Right cardiac atrium (tissue), 5 donors: ENCODE measurements around the gene NRSN2. TPM values are rescaled to one million over a fixed set of nuclear protein-coding genes. Genes with fewer than 3 reads are reported as not detected.
A peak's percentile ranks its signal among the peaks of the same experiment; 100 is the strongest.
"Not testable (repeated sequence)": the region's sequence is repeated elsewhere in the genome, so short reads cannot be mapped to it uniquely, and the experiment has no call there.

Experiments
- ATAC-seq, 2 donors: fragments of 200-7000 bp; cut with Tn5 transposase; one replicate each; pipeline versions ENCODE4 v1.8.0 to v1.9.1; 2020; ENCODE audit warnings: moderate library complexity in 2 of 2, mild to moderate bottlenecking in 1 of 2
- DNase-seq, 3 donors: peaks; one replicate each; pipeline ENCODE4 v3.0.0-alpha.2; 2020
- H3K27ac ChIP-seq: one replicate; pipeline ENCODE4 v1.5.1; 2013; ENCODE audit warnings: mild to moderate bottlenecking, low read length, control low read depth, moderate library complexity
- H3K27me3 ChIP-seq: one replicate; pipeline ENCODE4 v1.6.1; 2013; ENCODE audit not compliant: control insufficient read depth, insufficient read depth
- H3K4me1 ChIP-seq: one replicate; pipeline ENCODE4 v1.6.1; 2013; ENCODE audit warnings: low read length; ENCODE audit not compliant: control insufficient read depth, insufficient read depth
- H3K4me3 ChIP-seq: one replicate; pipeline ENCODE4 v1.5.1; 2013; ENCODE audit warnings: low read length, control low read depth
- H3K9me3 ChIP-seq: one replicate; pipeline ENCODE4 v1.6.1; 2013; ENCODE audit warnings: low read length; ENCODE audit not compliant: control insufficient read depth
- WGBS: extraction: QIAGEN DNeasy Blood & Tissue Kit; methylation state at CpG from one replicate; pipeline ENCODE4 v1.1.7; 2013; 5-methylcytosine and 5-hydroxymethylcytosine counted together
- intact Hi-C, 4 donors: fragments of 100-400 bp; cut with DNase I; formaldehyde crosslinking; loops; one replicate each; pipeline versions ENCODE4 v1.11.0 to v1.14.0; 2022 to 2023
- polyA plus RNA-seq: library from polyadenylated mRNA; stranded (reverse); fragments of 200-250 nt; gene quantifications from one replicate; pipeline ENCODE4 v1.2.3, GENCODE V29; 2013
- total RNA-seq, 4 donors: library from RNA; stranded (reverse); fragmentation: NEBNext Ultra II Directional; extraction: Animal tissue kit (Norgen Biotek cat#: 25700); gene quantifications; one replicate each; pipeline ENCODE4 v1.2.1, GENCODE V29; 2021
- donor health status: healthy with polysubstance abuse.
- donor health status: DM: no; HTN: yes; CAD: no.
- donor health status: DM: no; HTN: no; CAD: no.
- donor health status: DM: no; HTN: yes; CAD: no; lungs with severe emphysema.
- donor health status: DM: yes; HTN: yes; CAD: no.

NRSN2 gene
- total and polyA plus RNA-seq, 5 donors: 24.5 to 30.9 (median 25.0) TPM

DNA sequence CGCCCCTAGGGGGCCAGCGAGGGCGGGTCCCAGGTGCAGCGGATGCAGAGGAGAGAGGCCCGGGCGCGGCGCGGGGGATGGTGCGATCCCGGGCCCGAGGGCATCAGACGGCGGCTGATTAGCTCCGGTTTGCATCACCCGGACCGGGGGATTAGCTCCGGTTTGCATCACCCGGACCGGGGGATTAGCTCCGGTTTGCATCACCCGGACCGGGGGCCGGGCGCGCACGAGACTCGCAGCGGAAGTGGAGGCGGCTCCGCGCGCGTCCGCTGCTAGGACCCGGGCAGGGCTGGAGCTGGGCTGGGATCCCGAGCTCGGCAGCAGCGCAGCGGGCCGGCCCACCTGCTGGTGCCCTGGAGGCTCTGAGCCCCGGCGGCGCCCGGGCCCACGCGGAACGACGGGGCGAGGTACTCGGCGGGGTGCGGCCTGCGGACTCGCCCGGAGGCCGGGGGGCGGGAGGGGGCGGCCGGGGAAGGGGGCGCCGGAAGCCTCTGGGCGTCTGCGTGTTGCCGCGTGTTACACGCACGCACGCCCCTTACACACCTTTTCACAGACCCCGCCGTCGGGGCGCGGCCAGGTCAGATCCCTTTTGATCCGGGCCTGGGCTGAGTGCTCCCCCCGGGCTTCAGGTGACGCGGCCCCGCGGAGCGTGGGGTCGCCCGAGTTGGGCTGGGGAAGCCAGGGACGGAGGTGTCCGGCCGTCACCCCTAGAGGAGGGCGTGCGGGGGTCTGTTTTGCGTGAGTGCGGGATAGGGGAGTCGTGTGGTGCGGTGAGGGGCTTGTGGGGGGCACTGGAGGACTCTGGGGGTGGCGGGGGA lies 34.1 kb downstream of the NRSN2 start:
- Histone ChIP-seq H3K27me3 (no peaks in the 10 kb centered on the region), H3K4me3 (peak overlapping the region; percentile 92), H3K27ac (no peak overlapping the region), H3K4me1 (no peaks in the 10 kb centered on the region), H3K9me3 (no peaks in the 10 kb centered on the region)
- ATAC-seq (peak; percentile 47 to 69), DNase-seq (peak; percentile 60 to 75 (median 72))
- WGBS: 1% methylated on average over 92 of the region's 93 CpGs
- intact Hi-C loops: no loop called here

DNA sequence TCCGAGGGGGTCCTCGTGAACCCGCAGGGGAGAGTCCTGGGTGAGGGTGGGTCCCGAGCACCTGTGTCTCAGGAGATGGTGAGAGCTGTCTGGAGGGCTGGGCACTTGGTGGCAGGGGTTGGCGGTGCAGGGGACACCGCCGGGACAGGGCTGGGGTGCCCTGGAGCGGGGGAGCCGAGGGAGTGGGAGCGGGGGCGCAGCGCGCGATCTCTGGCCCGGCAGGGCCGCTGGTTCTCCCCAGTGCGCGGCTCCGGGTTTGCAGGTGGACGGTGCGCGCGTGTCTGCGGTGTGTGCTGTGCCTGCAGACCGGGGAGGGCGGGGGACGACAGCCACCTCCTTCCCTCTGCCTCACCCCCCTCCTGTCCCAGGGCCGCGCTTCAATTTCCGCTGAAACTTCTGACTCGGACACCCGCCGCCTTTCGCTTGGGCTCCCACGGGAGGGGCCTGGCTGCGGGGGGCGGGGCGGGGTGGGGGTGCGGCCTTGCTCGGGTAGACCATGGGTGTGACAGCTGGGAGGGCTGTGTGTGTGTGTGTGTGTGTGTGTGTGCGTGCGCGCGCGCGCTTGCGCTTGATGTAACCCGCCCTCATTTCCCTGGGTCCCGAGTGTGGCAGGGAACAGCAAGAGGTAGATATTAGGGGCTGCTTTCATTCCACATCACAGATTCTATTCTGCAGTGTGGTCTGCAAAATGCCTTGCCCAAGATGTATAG lies 34.8 kb downstream of the NRSN2 start:
- Histone ChIP-seq H3K27ac (no peak overlapping the region), H3K4me1 (no peaks in the 10 kb centered on the region), H3K27me3 (no peaks in the 10 kb centered on the region), H3K9me3 (no peaks in the 10 kb centered on the region), H3K4me3 (peak overlapping the region; percentile 92)
- under 1% methylated on average over 49 of the region's 49 CpGs for WGBS
- intact Hi-C loops: no loop called here
- DNase-seq (peak; percentile 74 to 88 (median 84)), ATAC-seq (peak; percentile 85 to 89)

DNA sequence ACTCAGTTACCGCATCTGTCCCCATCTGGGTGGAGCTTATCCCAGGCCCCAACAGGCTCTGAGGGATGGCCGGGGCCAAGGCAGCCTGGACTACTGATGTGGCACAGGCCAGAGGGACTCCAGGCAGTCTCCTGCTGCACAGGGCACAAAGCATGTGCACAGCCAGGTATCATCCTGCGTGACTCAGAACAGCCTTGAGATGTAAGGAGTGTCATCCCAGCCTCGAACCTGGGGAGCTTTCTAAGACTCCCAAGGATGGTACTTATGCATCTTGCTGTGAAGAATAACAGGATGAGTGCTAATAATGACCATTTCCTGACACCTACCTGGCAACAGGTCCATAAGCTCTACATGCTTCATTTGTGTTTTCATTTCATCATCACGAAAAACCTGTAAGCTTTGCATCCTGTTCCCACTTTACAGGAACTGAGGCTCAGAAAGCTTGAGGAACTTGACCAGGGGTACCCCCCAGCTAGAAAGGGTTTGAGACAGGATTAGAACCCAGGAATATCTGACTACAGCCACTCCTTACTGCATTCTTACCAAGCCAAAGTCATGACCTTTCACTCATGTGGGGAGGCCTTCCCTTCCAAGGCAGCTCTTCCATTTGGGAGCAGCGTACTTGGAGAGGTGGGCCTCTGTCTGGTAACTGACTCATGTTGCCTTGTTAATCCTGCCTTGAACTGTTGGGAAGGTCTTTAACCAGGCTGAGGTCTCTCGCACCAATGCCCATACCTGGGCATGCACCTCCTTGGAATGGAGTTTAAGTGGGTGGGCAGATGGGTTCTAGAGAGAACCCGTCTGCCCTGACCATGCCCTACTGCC lies 35.6 kb downstream of the NRSN2 start:
- WGBS: 78% methylated on average over 8 of the region's 8 CpGs
- Histone ChIP-seq H3K9me3 (no peaks in the 10 kb centered on the region), H3K27ac (no peak overlapping the region), H3K27me3 (no peaks in the 10 kb centered on the region), H3K4me3 (peak overlapping the region; percentile 92), H3K4me1 (no peaks in the 10 kb centered on the region)
- no peak for DNase-seq
- intact Hi-C loops: no loop called here
- ATAC-seq: peak; percentile 40 to 42

DNA sequence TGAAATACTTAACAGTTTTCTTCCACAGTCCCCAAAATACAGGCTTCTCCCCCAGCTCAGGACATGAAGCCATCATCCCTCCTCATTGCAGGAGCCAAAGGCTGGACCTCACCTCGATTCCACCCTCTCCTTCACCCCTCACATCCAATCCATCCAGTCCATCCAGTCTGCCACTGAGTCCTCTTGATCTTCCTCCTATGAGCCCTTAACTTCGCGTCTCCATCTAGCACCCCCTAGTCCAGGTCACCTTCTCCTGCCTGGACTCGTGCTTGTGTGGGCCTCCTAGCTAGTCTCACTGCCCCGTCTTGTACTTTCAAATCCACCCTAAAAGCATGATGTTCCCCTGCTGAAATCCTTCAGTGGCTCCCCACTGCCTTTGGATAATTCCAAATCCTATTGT lies 37.0 kb downstream of the NRSN2 start:
- no peaks in the 10 kb centered on the region for H3K9me3 ChIP-seq
- no peak overlapping the region for H3K27ac ChIP-seq
- DNase-seq (no peak), ATAC-seq (no peak)
- no peak overlapping the region for H3K4me3 ChIP-seq
- 90% methylated on average over 5 of the region's 5 CpGs for WGBS
- intact Hi-C loops: no loop called here
- H3K27me3 ChIP-seq: no peaks in the 10 kb centered on the region
- no peaks in the 10 kb centered on the region for H3K4me1 ChIP-seq

DNA sequence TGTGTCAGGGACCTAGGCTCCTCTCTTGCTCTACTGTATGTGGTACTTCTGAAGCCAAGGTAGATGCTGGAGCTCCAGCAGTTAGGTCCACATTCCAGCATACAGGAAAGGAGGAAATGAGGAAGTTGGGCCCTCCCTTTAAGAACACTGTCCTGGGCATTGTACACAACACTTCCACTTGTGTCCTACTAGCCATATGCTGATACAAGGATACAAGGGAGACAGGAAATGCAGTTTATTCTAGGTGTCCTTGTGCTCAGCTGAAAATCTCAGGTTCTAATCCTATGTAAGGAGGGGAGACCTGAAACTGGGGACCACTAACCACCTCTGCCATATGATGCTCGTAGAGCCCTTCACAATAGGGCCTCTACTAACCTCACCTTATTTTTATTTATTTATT lies 37.8 kb downstream of the NRSN2 start:
- WGBS: 100% methylated on average over 1 of the region's 1 CpG
- no peaks in the 10 kb centered on the region for H3K4me1 ChIP-seq
- DNase-seq (no peak), ATAC-seq (no peak)
- H3K9me3 ChIP-seq: no peaks in the 10 kb centered on the region
- no peak overlapping the region for H3K27ac ChIP-seq
- no peak overlapping the region for H3K4me3 ChIP-seq
- no peaks in the 10 kb centered on the region for H3K27me3 ChIP-seq
- intact Hi-C loops: no loop called here

DNA sequence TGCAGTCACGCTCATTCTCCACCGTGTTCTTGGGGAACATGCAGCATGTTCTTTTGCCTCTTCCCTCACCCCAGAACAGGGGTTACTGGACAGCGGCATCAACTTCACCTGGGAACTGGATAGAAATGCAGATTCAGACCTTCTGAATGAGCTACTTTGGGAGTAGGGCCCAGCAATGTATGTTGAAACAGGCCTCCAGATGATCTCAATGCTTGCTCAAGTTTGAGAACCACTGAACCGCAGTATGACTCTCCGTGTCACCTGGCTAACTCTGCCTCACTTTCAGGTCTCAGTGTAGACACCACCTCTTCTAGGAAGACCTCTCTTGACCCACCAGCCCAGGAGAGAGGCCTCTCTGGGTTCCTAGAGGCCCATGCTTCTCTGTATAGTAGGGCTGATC lies 38.5 kb downstream of the NRSN2 start:
- 98% methylated on average over 5 of the region's 5 CpGs for WGBS
- intact Hi-C loops: no loop called here
- Histone ChIP-seq H3K27ac (no peak overlapping the region), H3K9me3 (no peaks in the 10 kb centered on the region), H3K27me3 (no peaks in the 10 kb centered on the region), H3K4me1 (no peaks in the 10 kb centered on the region), H3K4me3 (no peak overlapping the region)
- ATAC-seq (no peak), DNase-seq (no peak)

DNA sequence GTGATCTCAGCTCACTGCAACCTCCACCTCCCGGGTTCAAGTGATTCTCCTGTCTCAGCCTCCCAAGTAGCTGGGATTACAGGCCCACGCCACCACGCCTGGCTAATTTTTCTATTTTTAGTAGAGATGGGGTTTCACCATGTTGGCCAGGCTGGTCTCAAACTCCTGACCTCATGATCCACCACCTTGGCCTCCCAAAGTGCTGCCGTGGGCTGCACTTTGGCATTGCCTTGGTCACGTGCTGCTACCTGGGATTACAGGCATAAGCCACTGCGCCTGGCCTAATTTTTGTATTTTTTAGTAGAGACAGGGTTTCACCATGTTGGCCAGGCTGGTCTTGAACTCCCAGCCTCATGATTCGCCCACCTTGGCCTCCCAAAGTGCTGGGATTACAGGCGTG lies 39.7 kb downstream of the NRSN2 start:
- DNase-seq, intact Hi-C loops, H3K9me3 ChIP-seq, H3K4me1 ChIP-seq, H3K27me3 ChIP-seq, H3K4me3 ChIP-seq, ATAC-seq, H3K27ac ChIP-seq: not testable (repeated sequence)
- 97% methylated on average over 8 of the region's 8 CpGs for WGBS

DNA sequence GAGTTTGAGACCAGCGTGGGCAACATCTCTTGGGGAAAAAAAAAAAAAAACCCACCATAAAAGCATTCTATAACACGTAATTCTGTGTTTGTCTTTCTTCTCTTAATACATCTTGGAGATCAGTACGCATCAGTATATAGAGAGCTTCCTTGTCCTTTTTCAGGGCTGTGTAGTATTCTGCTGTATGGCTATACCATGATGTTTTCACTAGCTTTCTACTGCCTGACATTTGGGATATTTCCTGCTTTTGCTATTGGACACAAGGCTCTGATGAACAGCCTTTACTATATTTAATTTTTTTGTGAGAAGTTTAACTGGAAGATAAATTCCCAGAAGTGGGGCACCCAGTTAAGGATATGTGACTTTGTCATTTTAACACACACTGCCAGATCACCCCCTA lies 40.6 kb downstream of the NRSN2 start:
- Histone ChIP-seq H3K4me3 (no peak overlapping the region), H3K9me3 (no peaks in the 10 kb centered on the region), H3K27me3 (no peaks in the 10 kb centered on the region), H3K27ac (no peak overlapping the region), H3K4me1 (no peaks in the 10 kb centered on the region)
- DNase-seq (no peak), ATAC-seq (no peak)
- intact Hi-C loops: no loop called here
- 99% methylated on average over 3 of the region's 3 CpGs for WGBS

DNA sequence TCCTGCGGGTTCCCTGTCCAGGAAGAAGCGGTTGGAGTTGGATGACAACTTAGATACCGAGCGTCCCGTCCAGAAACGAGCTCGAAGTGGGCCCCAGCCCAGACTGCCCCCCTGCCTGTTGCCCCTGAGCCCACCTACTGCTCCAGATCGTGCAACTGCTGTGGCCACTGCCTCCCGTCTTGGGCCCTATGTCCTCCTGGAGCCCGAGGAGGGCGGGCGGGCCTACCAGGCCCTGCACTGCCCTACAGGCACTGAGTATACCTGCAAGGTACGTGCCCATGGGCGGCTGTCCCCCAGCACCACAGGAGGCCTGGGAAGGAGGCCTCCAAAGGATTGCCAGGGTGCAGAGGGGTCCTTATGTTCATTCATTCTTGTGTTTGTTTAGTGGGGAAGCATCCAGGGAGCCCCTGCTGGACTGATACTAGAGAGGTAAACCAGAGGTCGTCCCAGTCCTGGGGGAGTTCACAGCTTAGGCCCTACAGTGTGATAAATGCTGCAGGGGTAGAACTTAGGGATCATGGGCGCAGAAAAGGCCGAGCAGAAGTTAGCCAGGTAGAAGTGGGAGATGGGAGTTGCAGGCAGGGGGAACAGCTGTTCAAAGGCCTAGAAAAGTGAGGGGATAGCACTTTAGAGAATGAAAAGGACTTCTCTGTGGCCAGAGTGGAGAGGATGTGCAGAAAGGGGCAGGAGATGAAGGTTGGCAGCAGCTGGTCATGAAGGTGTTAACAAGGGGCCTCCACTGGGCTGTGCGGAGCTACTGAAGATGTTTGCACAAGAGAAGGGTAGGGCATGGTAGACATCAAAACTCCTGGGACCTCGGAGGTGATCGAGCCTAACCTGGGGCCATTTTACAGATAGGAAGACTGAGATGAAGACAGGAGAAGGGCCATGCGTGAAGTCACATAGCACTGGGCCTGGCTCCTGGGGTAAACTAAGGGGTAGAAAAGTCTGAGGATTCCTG lies 41.4 kb downstream of the NRSN2 start:
- intact Hi-C loops: no loop called here

DNA sequence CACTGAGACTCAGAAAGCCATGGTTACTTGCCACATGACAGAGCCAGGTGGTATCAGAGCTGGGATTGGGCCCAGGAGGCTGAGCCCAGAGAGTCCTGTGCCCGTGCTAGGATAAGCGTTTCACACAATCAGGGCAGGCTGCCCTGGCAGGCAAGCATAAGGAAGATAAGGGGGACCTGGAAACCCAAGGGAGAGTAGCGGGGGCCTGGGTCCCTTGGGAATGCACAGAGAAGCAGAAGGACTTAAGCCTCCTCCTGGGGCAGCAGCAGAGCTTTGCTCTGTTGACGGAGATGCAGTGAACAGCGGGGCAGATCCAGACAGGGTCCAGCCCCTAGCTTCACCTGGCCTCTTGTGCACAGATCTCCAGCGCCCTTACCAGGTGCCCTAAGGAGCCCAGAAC lies 42.3 kb downstream of the NRSN2 start:
- H3K9me3 ChIP-seq: no peaks in the 10 kb centered on the region
- intact Hi-C loops: no loop called here
- no peak for DNase-seq
- no peaks in the 10 kb centered on the region for H3K27me3 ChIP-seq
- H3K27ac ChIP-seq: no peak overlapping the region
- H3K4me1 ChIP-seq: no peaks in the 10 kb centered on the region
- 77% methylated on average over 6 of the region's 6 CpGs for WGBS
- ATAC-seq: no peak
- no peak overlapping the region for H3K4me3 ChIP-seq

More for the DNA sequence above, 41.4 kb downstream of the NRSN2 start:
- H3K27me3 ChIP-seq: no peaks in the 10 kb centered on the region
- no peaks in the 10 kb centered on the region for H3K9me3 ChIP-seq
- no peak overlapping the region for H3K4me3 ChIP-seq
- H3K4me1 ChIP-seq: no peaks in the 10 kb centered on the region
- ATAC-seq: no peak
- no peak overlapping the region for H3K27ac ChIP-seq
- WGBS: 88% methylated on average over 21 of the region's 21 CpGs
- no peak for DNase-seq
